CD4-positive, alpha-beta T cell (primary cell): ENCODE data around the gene CPNE2. TPM values are rescaled to one million over a fixed set of nuclear protein-coding genes. Genes with fewer than 3 reads are reported as not detected.

Experiments used
- ATAC-seq: fragments of 200-7000 bp; cut with Tn5 transposase; one replicate; pipeline ENCODE4 v1.10.0; 2022; ENCODE audit warnings: mild to moderate bottlenecking; ENCODE audit not compliant: poor library complexity
- CTCF ChIA-PET: fragments of 350-600 bp; sonication (Branson Sonifier 250); formaldehyde crosslinking; loops from one replicate; lab custom pipeline; 2021; ENCODE audit warnings: antibody characterized with exemption, inconsistent platforms; lab: Charles Lee
- POLR2A ChIA-PET: fragments of 350-600 bp; sonication (Branson Sonifier 250); formaldehyde crosslinking; loops from one replicate; lab custom pipeline; 2021; ENCODE audit warnings: antibody characterized with exemption, inconsistent platforms; lab: Charles Lee
- DNase-seq, 14 experiments: peaks; one replicate each; pipeline ENCODE4 v3.0.0-alpha.2; 2013 to 2020; ENCODE audit warnings: mixed read lengths in 2 of 14
- H3K27ac ChIP-seq, 2 donors: one replicate each; pipeline versions ENCODE4 v1.5.1 to v1.7.0; 2013; ENCODE audit warnings: low read length in 2 of 2, low read depth in 1 of 2, mild to moderate bottlenecking in 1 of 2
- H3K27me3 ChIP-seq, 2 experiments: 1 replicate in 1 of 2; 2 replicates in 1 of 2; pipeline versions ENCODE4 v1.6.1 to v1.7.0; 2013; ENCODE audit warnings: low read length in 2 of 2, control low read depth in 1 of 2, mild to moderate bottlenecking in 1 of 2, moderate library complexity in 1 of 2; ENCODE audit not compliant: insufficient read depth in 2 of 2, control insufficient read depth in 1 of 2
- H3K36me3 ChIP-seq: one replicate; pipeline ENCODE4 v1.6.1; 2013; ENCODE audit warnings: low read length, control low read depth; ENCODE audit not compliant: insufficient read depth
- H3K4me1 ChIP-seq: one replicate; pipeline ENCODE4 v1.6.1; 2013; ENCODE audit warnings: low read length, control low read depth; ENCODE audit not compliant: insufficient read depth
- H3K4me3 ChIP-seq: one replicate; pipeline ENCODE4 v1.5.1; 2013; ENCODE audit warnings: mild to moderate bottlenecking, low read length, moderate library complexity
- H3K9me3 ChIP-seq, 2 experiments: 1 replicate in 1 of 2; 2 replicates in 1 of 2; pipeline versions ENCODE4 v1.6.1 to v1.7.0; 2013; ENCODE audit warnings: low read length in 2 of 2, mild to moderate bottlenecking in 2 of 2, control low read depth in 1 of 2, moderate library complexity in 1 of 2; ENCODE audit not compliant: control insufficient read depth in 1 of 2, insufficient read depth in 1 of 2
- H3K27ac Mint-ChIP-seq: one replicate; pipeline ENCODE4 v1.8.0; 2020; ENCODE audit warnings: mixed read lengths
- H3K27me3 Mint-ChIP-seq: one replicate; pipeline ENCODE4 v1.8.0; 2021; ENCODE audit warnings: mixed read lengths
- H3K36me3 Mint-ChIP-seq: one replicate; pipeline ENCODE4 v1.8.0; 2021; ENCODE audit warnings: low read depth, mixed read lengths
- H3K4me1 Mint-ChIP-seq: one replicate; pipeline ENCODE4 v1.8.0; 2021; ENCODE audit warnings: low read depth, mixed read lengths
- H3K4me3 Mint-ChIP-seq: one replicate; pipeline ENCODE4 v1.8.0; 2020; ENCODE audit warnings: mild to moderate bottlenecking, mixed read lengths
- H3K9me3 Mint-ChIP-seq: one replicate; pipeline ENCODE4 v1.8.0; 2020; ENCODE audit warnings: mixed read lengths
- CTCF ChIP-seq: fragments of 200-600 bp; IDR thresholded peaks from one replicate; pipeline ENCODE4 v1.8.0; 2022; ENCODE audit warnings: antibody characterized with exemption, mild to moderate bottlenecking
- intact Hi-C, 2 experiments: fragments of 100-400 bp; cut with DNase I in 1 of 2; cut with micrococcal nuclease in 1 of 2; formaldehyde crosslinking; loops; one replicate each; pipeline versions ENCODE4 v1.15.1 to v1.9.0; 2023 to 2025; cut with DNase I, micrococcal nuclease
- total RNA-seq, 174 experiments: library from RNA in 2 of 174; stranded (reverse) in 2 of 174; gene quantifications; one replicate each; pipeline ENCODE4 v1.2.3 and lab custom pipeline; 2021 to 2026

Gene CPNE2
- total RNA-seq, 2 experiments from 2014 or later: 2.2 to 3.5 TPM

- CTCF ChIA-PET: no interaction called here
- no peak overlapping the region for H3K4me3 Mint-ChIP-seq
- Histone ChIP-seq H3K4me3 (no peak overlapping the region), H3K9me3 (no peaks in the 10 kb centered on the region), H3K27ac (no peak overlapping the region), H3K36me3 (no peaks in the 10 kb centered on the region), H3K4me1 (peaks cover 75% of the 10 kb centered on the region), H3K27me3 (no peaks in the 10 kb centered on the region)
- intact Hi-C loops: no loop called here
- no peak for TF ChIP-seq CTCF
- H3K27ac Mint-ChIP-seq: peak overlapping the region; percentile 88
- no peaks in the 10 kb centered on the region for H3K9me3 Mint-ChIP-seq
- no peaks in the 10 kb centered on the region for H3K36me3 Mint-ChIP-seq
- DNase-seq (no peak), ATAC-seq (no peak)
- no peaks in the 10 kb centered on the region for H3K27me3 Mint-ChIP-seq
- peaks cover 78% of the 10 kb centered on the region for H3K4me1 Mint-ChIP-seq
- POLR2A ChIA-PET: interaction anchor here (0.9 kb wide), 1 partner anchor 49 kb away, joined by 3 read pairs; the partner anchor contains the start of genes PSME3IP1 and RSPRY1
These were observed 44.7 kb downstream of the CPNE2 start for GRCh38 chr16:57137043-57137442.

GRCh38 chr16:57137566-57138273 lies 45.3 kb downstream of the CPNE2 start:
- TF ChIP-seq CTCF: no peak
- Mint-ChIP-seq H3K4me3 (peak overlapping the region; percentile 51), H3K36me3 (no peaks in the 10 kb centered on the region), H3K9me3 (no peaks in the 10 kb centered on the region), H3K27ac (peak overlapping the region; percentile 88), H3K27me3 (no peaks in the 10 kb centered on the region), H3K4me1 (peaks cover 78% of the 10 kb centered on the region)
- POLR2A ChIA-PET: no interaction called here
- peaks cover 75% of the 10 kb centered on the region for H3K4me1 ChIP-seq
- CTCF ChIA-PET: no interaction called here
- H3K4me3 ChIP-seq: no peak overlapping the region
- DNase-seq (no peak), ATAC-seq (no peak)
- no peak overlapping the region for H3K27ac ChIP-seq
- H3K9me3 ChIP-seq: no peaks in the 10 kb centered on the region
- intact Hi-C loops: no loop called here
- no peaks in the 10 kb centered on the region for H3K27me3 ChIP-seq
- no peaks in the 10 kb centered on the region for H3K36me3 ChIP-seq

- H3K4me3 ChIP-seq: no peak overlapping the region
- DNase-seq (no peak), ATAC-seq (no peak)
- H3K36me3 Mint-ChIP-seq: no peaks in the 10 kb centered on the region
- TF ChIP-seq CTCF: no peak
- CTCF ChIA-PET: no interaction called here
- H3K27me3 ChIP-seq: no peaks in the 10 kb centered on the region
- no peaks in the 10 kb centered on the region for H3K36me3 ChIP-seq
- POLR2A ChIA-PET: no interaction called here
- no peak overlapping the region for H3K4me3 Mint-ChIP-seq
- H3K9me3 ChIP-seq: no peaks in the 10 kb centered on the region
- intact Hi-C loops: no loop called here
- H3K4me1 ChIP-seq: peaks cover 75% of the 10 kb centered on the region
- peaks cover 76% of the 10 kb centered on the region for H3K4me1 Mint-ChIP-seq
- peak overlapping the region; percentile 88 for H3K27ac Mint-ChIP-seq
- no peaks in the 10 kb centered on the region for H3K27me3 Mint-ChIP-seq
- no peak overlapping the region for H3K27ac ChIP-seq
- H3K9me3 Mint-ChIP-seq: no peaks in the 10 kb centered on the region
These were observed 46.0 kb downstream of the CPNE2 start for GRCh38 chr16:57138281-57138935.
